HepG2 (cell line): Measurements from ENCODE around the gene FMNL2. TPM values are rescaled to one million over a fixed set of nuclear protein-coding genes. Genes with fewer than 3 reads are reported as not detected.

Experiments
- ATAC-seq: fragments of 200-7000 bp; cut with Tn5 transposase; 3 replicates; pipeline ENCODE4 v1.9.1; 2020; ENCODE audit warnings: mild to moderate bottlenecking, moderate library complexity
- BruUV-seq: library from RNA; stranded (reverse); fragments of 400-500 nt; replicated peaks from 2 replicates; lab custom pipeline; 2021; lab: Mats Ljungman, UMichigan
- CTCF ChIA-PET: fragments of 300-600 bp; formaldehyde crosslinking; extraction: SDS; loops from one replicate; lab custom pipeline; 2021; ENCODE audit warnings: low total read pairs, inconsistent platforms, low intra/inter-chr PET ratio; lab: Yijun Ruan, JAX
- POLR2A ChIA-PET: fragments of 350-600 bp; sonication (Branson Sonifier 250); formaldehyde crosslinking; loops from one replicate; lab custom pipeline; 2020; ENCODE audit warnings: antibody characterized with exemption, inconsistent platforms; lab: Yijun Ruan, JAX
- DNase-seq: peaks from one replicate; pipeline ENCODE4 v3.0.0-alpha.2; 2015; ENCODE audit warnings: low spot score
- FAIRE-seq: peaks from 3 replicates; lab custom pipeline; 2011; peaks lifted over from hg19 to GRCh38; lab: Jason Lieb, UNC
- H2AFZ ChIP-seq: one replicate; pipeline ENCODE4 v1.6.1; 2011; ENCODE audit warnings: low read length, inconsistent platforms
- H3K27ac ChIP-seq: fragments of 300-600 bp; 3 replicates; pipeline ENCODE4 v1.8.0; 2011; ENCODE audit warnings: mixed run types, mild to moderate bottlenecking, mixed read lengths, low read length, inconsistent platforms; ENCODE audit not compliant: insufficient read depth; ENCODE audit errors: extremely low read length
- H3K27me3 ChIP-seq, 2 experiments: fragments of 200-600 bp in 1 of 2; 2 replicates in 1 of 2; 3 replicates in 1 of 2; pipeline versions ENCODE4 v1.6.0 to v1.8.0; 2011; ENCODE audit warnings: low read length in 2 of 2, mild to moderate bottlenecking in 2 of 2, moderate library complexity in 2 of 2, inconsistent platforms in 1 of 2; ENCODE audit not compliant: insufficient read depth in 2 of 2, control insufficient read depth in 1 of 2
- H3K36me3 ChIP-seq, 2 experiments: fragments of 200-600 bp in 1 of 2; replicated peaks in 1 of 2; 2 replicates in 1 of 2; 3 replicates in 1 of 2; pipeline versions ENCODE4 v1.5.1 to v1.8.0; 2011; ENCODE audit warnings: low read length in 2 of 2, inconsistent platforms in 1 of 2; ENCODE audit not compliant: insufficient read depth in 2 of 2, control insufficient read depth in 1 of 2
- H3K4me1 ChIP-seq: 2 replicates; pipeline ENCODE4 v1.5.1; 2012; ENCODE audit warnings: low read length, inconsistent platforms; ENCODE audit not compliant: insufficient read depth
- H3K4me2 ChIP-seq: 2 replicates; pipeline ENCODE4 v1.6.0; 2011; ENCODE audit warnings: low read depth, low read length, inconsistent platforms
- H3K4me3 ChIP-seq, 3 experiments: fragments of 200-600 bp in 1 of 3; sonication (generic), shearing (Covaris generic) in 1 of 3; replicated peaks in 1 of 3; 2 replicates each; pipeline ENCODE4 v1.5.1; 2011 to 2016; ENCODE audit warnings: low read length in 3 of 3, inconsistent platforms in 2 of 3, low read depth in 2 of 3, mild to moderate bottlenecking in 2 of 3, control low read depth in 1 of 3, mixed read lengths in 1 of 3; ENCODE audit not compliant: insufficient read depth in 1 of 3
- H3K79me2 ChIP-seq: one replicate; pipeline ENCODE4 v1.6.1; 2011; ENCODE audit warnings: low read length, inconsistent platforms; ENCODE audit not compliant: insufficient read depth
- H3K9ac ChIP-seq: 2 replicates; pipeline ENCODE4 v1.6.0; 2011; ENCODE audit warnings: mild to moderate bottlenecking, low read depth, low read length, inconsistent platforms; ENCODE audit not compliant: insufficient read depth
- H3K9me3 ChIP-seq: 2 replicates; pipeline ENCODE4 v1.5.1; 2012; ENCODE audit warnings: mild to moderate bottlenecking, low read length
- H4K20me1 ChIP-seq: 2 replicates; pipeline ENCODE4 v1.6.0; 2011; ENCODE audit warnings: inconsistent platforms, mild to moderate bottlenecking, low read length, moderate library complexity; ENCODE audit not compliant: insufficient read depth
- ATM ChIP-seq: fragments of 450-650 bp; IDR thresholded peaks from 2 replicates; pipeline ENCODE4 v1.7.1; 2017; ENCODE audit warnings: mild to moderate bottlenecking, borderline replicate concordance
- CREBL2 ChIP-seq: sonication (generic); formaldehyde crosslinking; IDR thresholded peaks from 2 replicates; pipeline ENCODE4 v1.8.1; 2023; ENCODE audit warnings: missing genetic modification reagents, mild to moderate bottlenecking, borderline replicate concordance
- IRF1 ChIP-seq: sonication (generic); formaldehyde crosslinking; IDR thresholded peaks from 2 replicates; pipeline ENCODE4 v1.4.0; 2020; ENCODE audit warnings: low read depth, mild to moderate bottlenecking, missing genetic modification reagents
- MATR3 ChIP-seq: sonication (generic); formaldehyde crosslinking; IDR thresholded peaks from 2 replicates; pipeline ENCODE4 v1.4.0; 2020; ENCODE audit warnings: missing genetic modification reagents
- RBM22 ChIP-seq: fragments of 200-400 bp; formaldehyde crosslinking; optimal IDR thresholded peaks from 2 replicates; pipeline ENCODE3; 2017; ENCODE audit warnings: mild to moderate bottlenecking, low read length, moderate library complexity
- WGBS: methylation state at CpG from one replicate; pipeline ENCODE4 v1.1.6; 2017; ENCODE audit warnings: low lambda C conversion rate; 5-methylcytosine and 5-hydroxymethylcytosine counted together
- in situ Hi-C: cut with HindIII; loops from 2 replicates; pipeline ENCODE4 v1.10.0; 2017; ENCODE audit warnings: low pct_unique_long_range_greater_than_20kb; ENCODE audit not compliant: extremely low pct_ligation_motif_present
- intact Hi-C: fragments of 100-400 bp; cut with micrococcal nuclease; formaldehyde crosslinking; loops from one replicate; pipeline ENCODE4 v1.10.0; 2022; ENCODE audit not compliant: unreplicated experiment
- polyA plus RNA-seq, 8 experiments: library from polyadenylated mRNA; depleted of rRNA in 3 of 8; stranded (reverse) in 7 of 8; unstranded in 1 of 8; fragments of >200 nt; fragmentation: Illumina TruSeq in 4 of 8; extraction: Trizol in 4 of 8; gene quantifications; 2 replicates each; pipeline versions ENCODE4 v1.2.1 to v1.2.3, GENCODE V29; 2011 to 2016; ENCODE audit warnings: low read depth in 4 of 8, missing spikeins in 1 of 8, mixed read lengths in 1 of 8; ENCODE audit not compliant: insufficient read depth in 1 of 8
- total RNA-seq, 5 experiments: library from RNA; depleted of rRNA; stranded (reverse); fragments of >200 nt; fragmentation: Illumina TruSeq; extraction: Trizol; gene quantifications; 2 replicates each; pipeline ENCODE4 v1.2.3, GENCODE V29; 2016; ENCODE audit warnings: low read depth in 1 of 5

The FMNL2 gene
- total and polyA plus RNA-seq, 2 of the 13 experiments (the other 11 are each of a cell fraction or from before 2014, with no cell fraction given): 66.5 to 67.7 TPM

GRCh38 chr2:152557273-152557888 is 222.4 kb downstream of the FMNL2 start:
- FAIRE-seq: no peak
- Histone ChIP-seq H4K20me1 (0 out of 2 replicates have a peak, but pooled peaks cover 3% of the 10 kb centered on the region), H3K4me1 (no peaks in the 10 kb centered on the region), H3K9ac (no peak overlapping the region), H3K4me2 (no peak overlapping the region), H3K36me3 (peaks cover 15 to 43% of the 10 kb centered on the region in 2 experiments), H3K4me3 (no peak overlapping the region), H3K79me2 (no peaks in the 10 kb centered on the region), H3K9me3 (no peaks in the 10 kb centered on the region), H3K27me3 (no peaks in the 10 kb centered on the region), H2AFZ (no peak overlapping the region), H3K27ac (no peak overlapping the region)
- intact Hi-C loops: loop anchor here (5.0 kb wide), 1 partner anchor 220 kb away; the partner anchor contains the start of gene FMNL2
- no peak for DNase-seq
- CTCF ChIA-PET: no interaction called here
- POLR2A ChIA-PET: no interaction called here
- 98% methylated on average over 4 of the region's 4 CpGs for WGBS
- BruUV-seq: no TSS peak
- ATAC-seq: no peak
- TF ChIP-seq CREBL2 (CRISPR knock-in tag) (no peak), ATM (no peak), IRF1 (CRISPR knock-in tag) (no peak), RBM22 (peak; percentile 96), MATR3 (no peak)
- in situ Hi-C loops: no loop called here
